Mucosa of descending colon (tissue), 3 donors: ENCODE data around the gene ZNF22. TPM values are rescaled to one million over a fixed set of nuclear protein-coding genes. Genes with fewer than 3 reads are reported as not detected.

ENCODE experiments used
- ATAC-seq: fragments of 200-7000 bp; cut with Tn5 transposase; one replicate; pipeline ENCODE4 v1.9.1; 2020; ENCODE audit warnings: mild to moderate bottlenecking, moderate library complexity
- DNase-seq, 3 donors: peaks; one replicate each; pipeline ENCODE4 v3.0.0-alpha.2; 2020
- H3K36me3 ChIP-seq: fragments of 200-600 bp; one replicate; pipeline ENCODE4 v1.8.0; 2021; ENCODE audit warnings: low read depth, mild to moderate bottlenecking
- H3K4me1 ChIP-seq: fragments of 200-600 bp; one replicate; pipeline ENCODE4 v1.8.0; 2021; ENCODE audit warnings: low read depth, mild to moderate bottlenecking
- H3K4me3 ChIP-seq: fragments of 200-600 bp; one replicate; pipeline ENCODE4 v1.8.0; 2021; ENCODE audit warnings: mild to moderate bottlenecking
- H3K9me3 ChIP-seq: fragments of 200-600 bp; one replicate; pipeline ENCODE4 v1.8.0; 2021; ENCODE audit warnings: mild to moderate bottlenecking
- intact Hi-C, 2 donors: fragments of 100-400 bp; cut with DNase I in 1 of 2; cut with micrococcal nuclease in 1 of 2; formaldehyde crosslinking; loops; one replicate each; pipeline versions ENCODE4 v1.11.0 to v1.11.1; 2022; cut with DNase I, micrococcal nuclease
- total RNA-seq, 3 donors: library from RNA; stranded (reverse); fragmentation: NEBNext Ultra II Directional in 2 of 3; extraction: Animal tissue kit (Norgen Biotek cat#: 25700) in 2 of 3; gene quantifications; one replicate each; pipeline versions ENCODE4 v1.2.1 to v1.2.4, GENCODE V29; 2021 to 2023
- TF ChIP-seq, protein P1 (sequence below): fragments of 200-600 bp; IDR thresholded peaks from one replicate; pipeline ENCODE4 v1.8.0; 2022; ENCODE audit warnings: antibody characterized with exemption, mild to moderate bottlenecking
- donor health status: DM: no; HTN: no; CAD: no; lungs with moderate emphysema.
- donor health status: DM: no; HTN: no; CAD: no.
- donor health status: DM: no; HTN: yes; CAD: no.

Gene ZNF22
- total RNA-seq, 3 donors from 2014 or later = 14.6 to 17.7 (median 15.5) TPM

DNA sequence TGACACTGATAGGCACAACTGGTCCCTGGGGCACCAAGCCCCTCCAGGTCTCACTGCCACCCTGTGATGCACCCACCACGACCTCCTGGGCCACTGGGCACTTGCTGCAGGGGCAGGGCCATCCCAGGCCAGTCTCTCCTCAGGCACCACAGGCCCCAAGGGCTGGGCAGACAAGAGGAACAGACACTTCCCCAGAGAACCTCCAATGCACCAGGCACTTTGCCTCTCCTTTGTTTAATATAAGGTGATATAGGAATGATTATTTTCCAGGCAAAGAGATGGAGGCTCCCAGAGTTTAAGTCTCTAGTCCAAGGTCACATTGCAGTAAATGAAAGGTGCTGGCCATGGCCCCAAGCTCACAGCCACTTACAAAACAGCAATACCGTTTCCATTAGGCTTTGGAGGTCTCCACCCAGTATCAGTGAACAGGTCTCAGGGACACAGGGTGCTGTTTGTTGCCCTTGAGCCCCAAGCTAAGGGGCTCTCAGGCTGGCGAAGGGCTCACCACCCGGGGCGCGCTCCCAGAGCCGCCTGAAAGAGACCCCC, 26.6 kb upstream of the ZNF22 start:
- Histone ChIP-seq H3K36me3 (no peaks in the 10 kb centered on the region), H3K9me3 (no peaks in the 10 kb centered on the region), H3K4me3 (no peak overlapping the region), H3K4me1 (peaks cover 24% of the 10 kb centered on the region)
- DNase-seq (peak in 2 of 3 donors; percentile 48 to 59), ATAC-seq (peak; percentile 4)
- intact Hi-C loops = loop anchor here in 1 of 2 donors (2.0 kb wide), 1 partner anchor 41 kb away; no protein-coding TSS in a partner anchor
- TF ChIP-seq, protein P1, sequence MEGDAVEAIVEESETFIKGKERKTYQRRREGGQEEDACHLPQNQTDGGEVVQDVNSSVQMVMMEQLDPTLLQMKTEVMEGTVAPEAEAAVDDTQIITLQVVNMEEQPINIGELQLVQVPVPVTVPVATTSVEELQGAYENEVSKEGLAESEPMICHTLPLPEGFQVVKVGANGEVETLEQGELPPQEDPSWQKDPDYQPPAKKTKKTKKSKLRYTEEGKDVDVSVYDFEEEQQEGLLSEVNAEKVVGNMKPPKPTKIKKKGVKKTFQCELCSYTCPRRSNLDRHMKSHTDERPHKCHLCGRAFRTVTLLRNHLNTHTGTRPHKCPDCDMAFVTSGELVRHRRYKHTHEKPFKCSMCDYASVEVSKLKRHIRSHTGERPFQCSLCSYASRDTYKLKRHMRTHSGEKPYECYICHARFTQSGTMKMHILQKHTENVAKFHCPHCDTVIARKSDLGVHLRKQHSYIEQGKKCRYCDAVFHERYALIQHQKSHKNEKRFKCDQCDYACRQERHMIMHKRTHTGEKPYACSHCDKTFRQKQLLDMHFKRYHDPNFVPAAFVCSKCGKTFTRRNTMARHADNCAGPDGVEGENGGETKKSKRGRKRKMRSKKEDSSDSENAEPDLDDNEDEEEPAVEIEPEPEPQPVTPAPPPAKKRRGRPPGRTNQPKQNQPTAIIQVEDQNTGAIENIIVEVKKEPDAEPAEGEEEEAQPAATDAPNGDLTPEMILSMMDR = no peak

DNA sequence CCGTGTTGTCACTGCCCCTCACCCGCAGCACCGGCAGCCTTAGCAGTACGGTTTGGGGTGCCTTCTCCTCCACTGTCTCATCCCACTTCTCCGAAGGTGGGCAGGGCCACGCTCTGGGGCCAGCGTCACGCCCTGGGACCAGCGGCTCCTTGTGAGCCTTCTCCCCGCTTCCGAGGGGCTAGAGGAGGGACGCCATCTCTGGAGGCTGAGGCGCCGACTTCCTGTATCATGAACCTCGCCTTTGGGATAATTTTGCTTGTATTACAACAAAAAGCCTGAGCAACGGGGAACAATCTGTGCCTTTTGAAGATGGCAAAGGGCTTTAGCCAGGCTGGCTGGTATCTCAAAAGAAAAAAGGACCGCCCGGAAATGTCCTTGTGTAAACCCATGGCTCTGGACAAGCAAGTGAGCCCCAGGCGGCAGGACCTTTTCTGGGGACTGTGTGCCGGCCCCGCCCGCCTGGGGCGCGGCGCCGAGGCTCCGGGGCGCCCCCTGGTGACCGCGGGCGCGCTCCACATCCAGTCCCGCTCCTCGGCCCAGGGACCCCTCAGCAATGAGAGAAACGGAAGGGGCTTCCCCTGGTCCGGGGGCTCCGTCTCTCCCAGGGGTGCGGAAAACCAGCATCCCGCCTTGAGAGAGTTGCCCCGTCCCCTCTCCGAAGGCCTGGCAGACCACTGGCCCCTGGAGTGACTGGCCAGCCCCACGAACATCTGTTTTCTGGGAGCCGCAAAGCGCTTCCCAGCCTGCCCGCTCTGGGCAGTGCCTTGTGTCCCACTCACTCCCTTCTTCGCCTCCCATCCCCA, 25.9 kb upstream of the ZNF22 start:
- no peak overlapping the region for H3K4me3 ChIP-seq
- intact Hi-C loops = loop anchor here in 1 of 2 donors (2.0 kb wide), 1 partner anchor 42 kb away; no protein-coding TSS in a partner anchor
- peaks cover 24% of the 10 kb centered on the region for H3K4me1 ChIP-seq
- TF ChIP-seq, protein P1 = peak; percentile 93
- DNase-seq = peak; percentile 79 to 86 (median 80)
- H3K9me3 ChIP-seq = no peaks in the 10 kb centered on the region
- peak; percentile 87 for ATAC-seq
- no peaks in the 10 kb centered on the region for H3K36me3 ChIP-seq

DNA sequence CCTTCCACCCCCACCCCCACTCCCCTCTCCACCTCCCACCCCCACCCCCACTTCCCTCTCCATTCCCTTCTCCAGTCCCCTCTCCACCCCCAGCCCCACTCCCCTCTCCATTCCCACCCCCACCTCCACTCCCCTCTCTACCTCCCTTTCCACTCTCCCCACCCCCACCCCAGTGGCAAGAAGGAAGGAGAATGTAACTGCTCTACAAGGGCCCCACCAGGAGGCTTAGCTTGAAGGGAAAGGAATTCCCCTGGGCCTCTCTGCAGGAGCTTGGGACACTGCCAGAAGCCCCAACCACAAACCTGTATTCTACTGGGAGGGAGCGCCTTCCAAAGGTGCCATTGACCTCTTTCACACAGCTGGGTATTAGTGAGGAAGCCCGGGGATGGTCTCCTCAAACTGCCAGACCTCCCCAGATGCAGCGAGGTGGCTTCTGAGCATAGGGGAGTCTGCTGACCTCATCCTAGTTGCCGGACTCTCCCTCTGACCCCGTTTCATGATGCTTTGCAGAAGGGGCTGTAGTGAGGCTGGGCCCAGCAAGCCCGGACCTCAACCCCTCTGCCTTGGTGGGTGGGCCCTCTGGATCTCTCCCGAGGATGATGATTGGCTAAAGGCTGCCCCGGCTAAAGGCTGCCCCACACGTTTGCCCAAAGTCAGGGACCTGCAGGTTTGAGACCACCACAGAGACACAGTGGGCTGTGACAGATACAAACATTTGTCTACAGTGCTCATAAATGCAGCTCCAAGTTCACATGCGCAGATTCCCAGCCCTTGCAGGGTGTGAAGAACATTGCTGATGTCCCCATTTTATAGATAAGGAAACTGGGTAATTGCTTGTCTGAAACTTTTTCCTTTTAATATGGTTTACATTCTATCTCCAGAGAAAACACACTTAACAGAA, 25.0 kb upstream of the ZNF22 start:
- H3K9me3 ChIP-seq = no peaks in the 10 kb centered on the region

DNA sequence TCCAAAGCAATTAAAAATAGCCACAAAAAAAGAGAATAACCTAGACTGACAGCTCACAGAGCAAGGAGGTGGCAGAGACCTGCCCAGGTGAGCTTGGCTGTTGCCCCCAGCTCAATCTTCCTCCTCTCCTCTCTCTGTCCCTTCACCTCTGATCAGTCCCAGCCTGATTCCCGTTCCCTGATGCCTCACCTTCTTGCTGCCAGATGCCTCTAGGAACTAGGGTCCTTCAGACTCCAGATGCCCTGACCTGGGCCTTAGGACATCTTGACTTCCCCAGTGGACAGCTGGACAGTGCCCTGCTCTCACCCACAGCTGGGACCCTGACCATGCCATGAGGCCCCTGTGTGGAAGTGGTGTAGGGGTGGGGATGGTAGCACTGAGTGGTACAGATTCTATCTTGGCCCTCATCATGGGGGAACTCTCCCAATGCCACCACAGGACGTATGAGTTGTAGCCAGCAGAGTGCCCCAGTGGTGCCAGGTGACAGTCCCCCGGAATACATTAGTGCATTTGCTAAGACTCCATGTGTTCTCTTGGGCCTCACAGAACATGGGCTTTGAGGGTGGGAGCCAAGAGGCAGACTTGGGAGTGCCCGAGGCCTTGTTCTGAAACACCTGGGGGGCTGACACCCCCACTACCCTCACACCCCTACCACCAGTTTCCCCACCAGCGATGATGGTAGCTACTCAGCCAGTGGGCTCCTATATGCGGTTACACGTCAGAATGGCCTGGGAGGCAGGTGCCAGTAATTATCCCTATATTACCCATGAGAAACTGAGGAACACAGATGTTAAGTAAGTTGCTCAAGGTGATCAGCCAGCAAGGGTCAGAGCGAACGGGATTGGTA, 24.1 kb upstream of the ZNF22 start:
- DNase-seq (no peak), ATAC-seq (no peak)
- Histone ChIP-seq H3K36me3 (no peaks in the 10 kb centered on the region), H3K9me3 (no peaks in the 10 kb centered on the region), H3K4me1 (peaks cover 35% of the 10 kb centered on the region), H3K4me3 (no peak overlapping the region)
- intact Hi-C loops = no loop called here
- TF ChIP-seq, protein P1 = no peak

More for the DNA sequence above, 25.0 kb upstream of the ZNF22 start:
- TF ChIP-seq, protein P1 = no peak
- intact Hi-C loops = loop anchor here in 1 of 2 donors (2.0 kb wide), 1 partner anchor 43 kb away; no protein-coding TSS in a partner anchor
- DNase-seq (peak in 1 of 3 donors; percentile 58), ATAC-seq (no peak)
- Histone ChIP-seq H3K4me1 (peaks cover 28% of the 10 kb centered on the region), H3K36me3 (no peaks in the 10 kb centered on the region), H3K4me3 (no peak overlapping the region)
